MCF 10A (cell line): ENCODE data around the gene SPOCK3. TPM values are rescaled to one million over a fixed set of nuclear protein-coding genes. Genes with fewer than 3 reads are reported as not detected.

Source experiments
- BruUV-seq: library from RNA; stranded (reverse); fragments of 400-500 nt; replicated peaks from 2 replicates; lab custom pipeline; 2021; lab: Mats Ljungman, UMichigan
- CTCF ChIA-PET: fragments of 300-600 bp; sonication (Branson Sonifier 250); formaldehyde crosslinking; extraction: SDS; loops from one replicate; lab custom pipeline; 2021; ENCODE audit warnings: antibody characterized with exemption, inconsistent platforms; lab: Yijun Ruan, JAX
- POLR2A ChIA-PET: fragments of 300-600, 350-650 bp; sonication (Branson Sonifier 250); formaldehyde crosslinking; extraction: SDS; loops from one replicate; lab custom pipeline; 2020; ENCODE audit warnings: antibody characterized with exemption, inconsistent platforms; lab: Yijun Ruan, JAX
- DNase-seq: peaks from one replicate; pipeline ENCODE4 v3.0.0-alpha.2; 2018; ENCODE audit not compliant: unreplicated experiment
- H3K27ac Mint-ChIP-seq: one replicate; pipeline ENCODE4 v1.8.0; 2022; ENCODE audit warnings: mild to moderate bottlenecking, low read depth, mixed read lengths; ENCODE audit not compliant: unreplicated experiment
- H3K27me3 Mint-ChIP-seq: one replicate; pipeline ENCODE4 v1.8.0; 2022; ENCODE audit warnings: mixed read lengths; ENCODE audit not compliant: insufficient read depth, unreplicated experiment
- H3K36me3 Mint-ChIP-seq: one replicate; pipeline ENCODE4 v1.8.0; 2022; ENCODE audit warnings: mild to moderate bottlenecking, moderate library complexity, mixed read lengths; ENCODE audit not compliant: insufficient read depth, unreplicated experiment
- H3K4me1 Mint-ChIP-seq: one replicate; pipeline ENCODE4 v1.8.0; 2022; ENCODE audit warnings: mixed read lengths; ENCODE audit not compliant: insufficient read depth, unreplicated experiment
- H3K4me3 Mint-ChIP-seq: one replicate; pipeline ENCODE4 v1.8.0; 2022; ENCODE audit warnings: mild to moderate bottlenecking, moderate library complexity, mixed read lengths; ENCODE audit not compliant: unreplicated experiment
- H3K9me3 Mint-ChIP-seq: one replicate; pipeline ENCODE4 v1.8.0; 2022; ENCODE audit warnings: mixed read lengths; ENCODE audit not compliant: unreplicated experiment
- CTCF ChIP-seq: fragments of 200-600 bp; IDR thresholded peaks from one replicate; pipeline ENCODE4 v1.8.0; 2022; ENCODE audit warnings: antibody characterized with exemption, mild to moderate bottlenecking; ENCODE audit not compliant: unreplicated experiment
- intact Hi-C: fragments of 100-400 bp; cut with micrococcal nuclease; formaldehyde crosslinking; loops from 2 replicates; pipeline ENCODE4 v1.14.1; 2022
- total RNA-seq: library from RNA; stranded (reverse); gene quantifications from 2 replicates; pipeline ENCODE4 v1.2.3, GENCODE V29; 2022

The SPOCK3 gene
- total RNA-seq, 1 experiment from 2014 or later, result not detected

GRCh38 chr4:167041524-167041923, 192.8 kb downstream of the SPOCK3 start:
- Mint-ChIP-seq H3K27me3 (no peaks in the 10 kb centered on the region), H3K9me3 (no peaks in the 10 kb centered on the region), H3K36me3 (no peaks in the 10 kb centered on the region), H3K27ac (no peak overlapping the region), H3K4me1 (no peaks in the 10 kb centered on the region), H3K4me3 (no peak overlapping the region)
- intact Hi-C loops, result no loop called here
- BruUV-seq, result no TSS peak
- POLR2A ChIA-PET, result no interaction called here
- no peak for TF ChIP-seq CTCF
- no peak for DNase-seq
- CTCF ChIA-PET, result interaction anchor here (0.5 to 1.1 kb wide), 3 partner anchors 19 to 107 kb away, joined by 3 to 9 read pairs (median 3); no protein-coding TSS in a partner anchor

GRCh38 chr4:167035390-167035789, 198.9 kb downstream of the SPOCK3 start:
- no peaks in the 10 kb centered on the region for H3K9me3 Mint-ChIP-seq
- no peaks in the 10 kb centered on the region for H3K36me3 Mint-ChIP-seq

GRCh38 chr4:167034983-167035382, 199.3 kb downstream of the SPOCK3 start:
- no peak for DNase-seq
- Mint-ChIP-seq H3K4me1 (peaks cover 17% of the 10 kb centered on the region), H3K36me3 (no peaks in the 10 kb centered on the region), H3K4me3 (no peak overlapping the region), H3K27me3 (no peaks in the 10 kb centered on the region), H3K27ac (no peak overlapping the region), H3K9me3 (no peaks in the 10 kb centered on the region)
- intact Hi-C loops, result loop anchor here (5.0 kb wide), 1 partner anchor 77 kb away; no protein-coding TSS in a partner anchor
- BruUV-seq, result no TSS peak
- ChIA-PET POLR2A (no interaction called here), CTCF (interaction anchor here (0.7 kb wide), 1 partner anchor 31 kb away, joined by 6 read pairs; no protein-coding TSS in a partner anchor)
- TF ChIP-seq CTCF, result no peak

More at GRCh38 chr4:167035390-167035789, 198.9 kb downstream of the SPOCK3 start:
- H3K4me1 Mint-ChIP-seq, result peaks cover 17% of the 10 kb centered on the region
- BruUV-seq, result no TSS peak
- H3K4me3 Mint-ChIP-seq, result no peak overlapping the region
- no peaks in the 10 kb centered on the region for H3K27me3 Mint-ChIP-seq
- no peak for TF ChIP-seq CTCF
- POLR2A ChIA-PET, result no interaction called here
- H3K27ac Mint-ChIP-seq, result no peak overlapping the region
- DNase-seq, result no peak
- CTCF ChIA-PET, result interaction anchor here (0.7 kb wide), 1 partner anchor 31 kb away, joined by 6 read pairs; no protein-coding TSS in a partner anchor
- intact Hi-C loops, result no loop called here

GRCh38 chr4:167032871-167033270, 201.4 kb downstream of the SPOCK3 start:
- CTCF ChIA-PET, result interaction anchor here (0.6 to 1.3 kb wide), 2 partner anchors 11 to 590 kb away, joined by 3 to 4 read pairs; no protein-coding TSS in a partner anchor
- no TSS peak for BruUV-seq
- POLR2A ChIA-PET, result interaction anchor here (1.1 kb wide), 1 partner anchor 202 kb away, joined by 3 read pairs; the partner anchor contains the start of gene SPOCK3
- TF ChIP-seq CTCF, result no peak
- intact Hi-C loops, result loop anchor here (5.0 kb wide), 1 partner anchor 79 kb away; no protein-coding TSS in a partner anchor
- H3K27ac Mint-ChIP-seq, result no peak overlapping the region
- H3K36me3 Mint-ChIP-seq, result no peaks in the 10 kb centered on the region
- H3K9me3 Mint-ChIP-seq, result no peaks in the 10 kb centered on the region
- no peak overlapping the region for H3K4me3 Mint-ChIP-seq
- DNase-seq, result peak; percentile 42
- H3K4me1 Mint-ChIP-seq, result peaks cover 17% of the 10 kb centered on the region
- no peaks in the 10 kb centered on the region for H3K27me3 Mint-ChIP-seq
